H4 (cell line): ENCODE results near the gene MINDY4. TPM values are rescaled to one million over a fixed set of nuclear protein-coding genes. Genes with fewer than 3 reads are reported as not detected.

ENCODE experiments used
- DNase-seq: peaks from one replicate; pipeline ENCODE4 v3.0.0-alpha.2; 2015; ENCODE audit warnings: low spot score
- total RNA-seq: library from RNA; depleted of rRNA; stranded (reverse); fragments of >200 nt; shearing (Covaris generic); gene quantifications from 2 replicates; pipeline ENCODE4 v1.2.3, GENCODE V29; 2014

MINDY4 gene
- total RNA-seq, 1 experiment from 2014 or later, result 6.9 TPM

DNA sequence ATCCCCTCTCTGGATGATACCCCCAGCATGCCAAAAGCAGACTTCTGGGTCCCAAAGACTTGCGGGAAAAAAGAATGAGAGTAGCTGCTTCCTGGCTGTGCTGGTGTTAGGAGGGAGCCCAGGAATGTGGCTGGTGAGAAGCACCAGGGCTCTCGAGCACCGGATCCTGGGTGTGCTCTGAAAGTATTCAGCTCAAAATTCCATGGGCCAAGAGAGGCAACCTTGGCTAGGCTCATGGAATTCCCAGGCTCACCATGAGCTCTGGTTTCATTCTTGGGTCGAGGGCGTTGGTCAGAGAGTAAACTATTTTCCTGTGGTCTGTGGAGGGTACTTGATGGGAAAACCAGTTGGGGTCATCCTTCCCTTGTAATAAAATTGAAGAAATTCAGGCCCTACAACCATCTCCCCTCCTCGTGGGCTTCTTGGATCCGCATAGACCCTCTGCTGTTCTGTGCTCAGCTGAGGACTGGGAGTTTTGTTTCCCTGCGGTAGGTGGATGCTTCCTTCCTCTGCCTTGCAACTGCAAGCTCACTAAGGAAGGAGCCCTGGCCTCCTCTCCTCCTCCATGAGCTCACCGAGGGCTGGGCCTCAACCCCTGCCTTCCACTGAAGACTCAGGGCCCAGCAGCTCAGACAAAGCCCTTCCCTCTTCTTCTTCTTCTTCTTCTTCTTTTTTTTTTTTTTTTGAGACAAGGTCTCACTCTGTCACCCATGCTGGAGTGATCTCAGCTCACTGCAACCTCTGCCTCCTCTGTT lies 106.0 kb downstream of the MINDY4 start:
- no peak for DNase-seq

DNA sequence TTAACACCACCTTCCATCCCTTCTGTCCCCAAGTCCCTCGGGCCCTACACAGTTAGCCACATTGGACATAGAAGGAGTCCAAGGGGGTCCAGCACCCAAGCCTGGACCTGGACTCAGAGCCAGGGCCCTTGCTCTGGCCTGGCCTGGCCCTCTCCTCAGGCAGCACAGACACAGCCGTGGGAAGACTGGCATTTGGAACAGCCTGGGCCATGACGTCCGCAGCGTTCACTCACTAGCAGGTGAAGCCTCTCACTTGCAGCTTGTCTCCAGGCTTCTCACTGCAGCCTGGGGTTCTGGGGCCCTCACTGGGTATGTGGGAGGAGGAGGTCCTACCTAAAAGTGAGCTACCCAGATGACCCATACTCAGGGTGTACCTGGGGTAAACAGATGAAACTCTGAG lies 106.8 kb downstream of the MINDY4 start:
- no peak for DNase-seq

- no peak for DNase-seq
These were observed 108.2 kb downstream of the MINDY4 start for GRCh38 chr7:30879139-30880124.

GRCh38 chr7:30880125-30880720 lies 109.0 kb downstream of the MINDY4 start:
- DNase-seq, result no peak

- no peak for DNase-seq
These were observed 109.7 kb downstream of the MINDY4 start for GRCh38 chr7:30880941-30881340.

GRCh38 chr7:30881448-30881847 lies 110.2 kb downstream of the MINDY4 start:
- DNase-seq, result no peak

DNA sequence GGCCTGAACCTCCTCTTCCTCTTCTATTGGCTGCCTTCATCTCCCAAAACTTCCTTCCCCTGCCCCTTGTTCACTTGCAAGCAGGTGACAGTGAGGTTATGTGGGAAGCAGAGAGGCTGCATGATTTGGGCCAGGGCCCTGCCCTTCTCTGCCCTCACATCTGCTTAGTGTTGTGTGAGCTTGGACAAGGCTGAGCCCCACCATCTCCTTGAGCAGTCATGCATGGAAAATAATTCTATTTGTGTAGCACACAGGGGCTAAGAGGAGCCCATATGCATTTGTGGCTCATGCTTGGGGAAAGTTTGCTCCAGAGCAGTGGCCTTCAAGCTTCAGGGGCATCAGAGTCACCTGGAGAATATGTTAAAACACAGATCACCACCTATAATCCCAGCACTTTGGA lies 113.7 kb downstream of the MINDY4 start:
- no peak for DNase-seq

DNA sequence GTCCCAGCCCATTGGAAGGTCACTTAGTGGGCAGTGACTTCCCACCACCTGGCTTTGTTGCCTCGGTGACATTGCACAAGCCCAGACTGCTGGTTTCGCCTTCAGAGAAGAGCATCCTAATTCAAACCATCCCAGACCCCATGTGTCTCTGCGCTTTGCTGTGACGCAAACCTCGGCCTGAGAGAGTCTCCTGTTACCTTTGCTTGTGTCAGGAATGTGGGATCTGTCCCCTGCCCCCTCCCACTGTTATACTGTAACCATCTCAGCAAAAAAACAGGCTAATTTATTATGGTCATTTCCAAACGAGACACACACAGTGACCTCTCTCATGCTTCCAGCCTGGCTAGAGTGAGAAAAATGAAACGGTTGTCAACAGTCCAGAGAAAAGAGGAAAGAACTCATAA lies 115.4 kb downstream of the MINDY4 start:
- no peak for DNase-seq

DNA sequence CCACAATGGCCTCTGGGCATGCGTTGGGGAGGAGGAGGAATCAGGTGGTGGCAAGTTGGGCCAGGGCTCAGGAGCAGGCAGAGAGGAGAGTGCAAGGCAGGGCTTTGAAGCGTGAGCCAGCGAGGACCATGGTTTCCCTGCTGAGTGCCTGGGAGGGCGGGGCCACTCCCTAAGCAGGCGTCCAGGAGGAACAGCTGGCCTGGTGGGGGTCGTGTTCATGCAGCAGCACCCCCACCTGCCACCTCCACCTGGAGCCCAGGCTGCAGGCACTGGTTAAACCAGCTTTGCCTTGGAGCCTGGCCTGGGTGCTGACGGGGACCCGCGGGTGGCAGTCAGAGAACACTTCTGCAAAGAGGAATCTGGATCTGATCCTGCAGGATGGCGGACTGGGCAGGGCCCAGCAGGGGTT lies 116.3 kb downstream of the MINDY4 start:
- DNase-seq, result no peak

GRCh38 chr7:30888747-30889146 lies 117.5 kb downstream of the MINDY4 start:
- DNase-seq, result peak; percentile 87

DNA sequence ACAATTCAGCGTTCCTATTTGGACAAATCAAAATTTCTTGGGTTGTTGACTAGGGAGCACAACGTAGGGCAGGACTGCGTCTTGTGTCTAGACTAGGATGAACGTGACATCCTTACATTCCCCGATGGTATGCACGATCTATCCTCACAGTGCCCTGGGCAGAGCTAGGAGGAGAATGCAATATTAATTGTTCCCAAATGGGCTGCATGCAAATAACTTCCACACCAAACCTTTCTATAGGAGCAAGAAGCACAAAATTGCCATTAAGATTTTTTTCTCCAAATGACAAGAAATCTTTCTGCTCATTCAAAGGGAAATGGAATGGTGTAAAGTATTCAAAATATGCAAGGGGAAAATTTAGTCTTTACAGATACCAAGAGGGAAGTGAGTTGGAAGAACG lies 119.0 kb downstream of the MINDY4 start:
- no peak for DNase-seq

GRCh38 chr7:30893357-30893756 lies 122.1 kb downstream of the MINDY4 start:
- DNase-seq, result peak; percentile 71

- no peak for DNase-seq
These were observed 122.8 kb downstream of the MINDY4 start for GRCh38 chr7:30894009-30894408.

- DNase-seq, result no peak
These were observed 123.8 kb downstream of the MINDY4 start for GRCh38 chr7:30894866-30895605.

- no peak for DNase-seq
These were observed 124.8 kb downstream of the MINDY4 start for GRCh38 chr7:30896036-30896435.

DNA sequence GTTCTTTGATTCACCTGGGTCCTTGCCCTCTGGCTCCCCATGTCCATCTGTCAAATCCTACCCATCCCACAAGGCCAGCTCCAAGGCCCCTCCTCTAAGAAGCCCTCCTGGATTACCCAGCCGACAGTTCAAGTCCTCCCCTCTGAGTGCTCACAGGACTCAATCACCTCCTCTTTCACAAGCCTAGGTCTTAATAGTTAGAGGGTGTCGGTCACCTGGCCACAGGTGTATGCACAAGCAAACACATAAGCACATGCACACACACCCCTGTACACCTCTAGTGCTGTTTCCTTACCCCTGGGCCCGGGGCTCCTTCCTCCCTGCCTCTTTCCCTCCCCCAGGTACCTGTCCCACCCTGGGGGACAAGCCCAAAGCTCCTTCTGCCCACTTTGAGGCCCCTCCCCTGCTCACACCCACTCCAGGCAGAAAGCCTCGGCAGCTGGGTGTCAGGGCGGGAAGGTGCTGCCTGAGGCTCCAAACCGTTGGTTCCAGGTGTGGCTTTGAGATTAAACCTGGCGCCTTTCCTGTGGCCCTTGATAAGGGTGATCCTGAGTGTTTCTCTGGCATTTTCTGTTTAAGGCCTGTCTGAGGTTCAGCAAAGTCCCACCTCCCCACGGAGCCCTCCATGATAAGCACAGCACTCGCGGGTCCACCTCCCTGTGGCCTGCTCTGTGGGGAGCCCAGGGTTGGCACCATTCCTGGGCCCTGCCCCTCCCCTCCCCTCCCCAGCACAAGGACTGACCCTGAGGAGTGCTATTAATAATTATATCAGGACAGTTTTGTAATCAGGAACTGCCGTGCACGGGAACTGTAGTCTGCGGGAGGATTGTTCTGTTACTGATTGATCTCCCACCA lies 125.8 kb downstream of the MINDY4 start:
- DNase-seq, result no peak

- DNase-seq, result no peak
These were observed 126.6 kb downstream of the MINDY4 start for GRCh38 chr7:30897770-30898169.

GRCh38 chr7:30898411-30898810 lies 127.2 kb downstream of the MINDY4 start:
- no peak for DNase-seq

DNA sequence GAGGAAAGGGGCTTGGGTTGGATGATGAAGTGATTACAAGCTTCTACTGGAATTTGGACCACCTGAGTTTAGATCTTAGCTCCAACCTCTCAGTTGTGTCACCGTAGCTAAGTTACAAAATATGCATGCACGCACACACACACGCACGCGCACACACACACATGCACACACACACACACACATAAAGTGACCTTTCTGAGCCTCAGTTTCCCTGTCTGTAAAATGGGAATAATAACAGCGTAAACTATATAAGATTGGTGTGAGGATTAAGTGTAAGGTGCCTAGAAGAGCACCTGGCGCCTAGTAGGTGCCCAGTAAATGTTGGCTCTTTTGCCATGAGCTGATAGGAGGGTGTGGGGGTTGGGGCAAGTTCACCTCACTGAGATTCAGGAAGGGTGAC lies 127.8 kb downstream of the MINDY4 start:
- no peak for DNase-seq

- DNase-seq, result no peak
These were observed 128.4 kb downstream of the MINDY4 start for GRCh38 chr7:30899630-30900029.

- DNase-seq, result peak; percentile 78
These were observed 128.8 kb downstream of the MINDY4 start for GRCh38 chr7:30900053-30900452.
